ENCODE measurements around the gene PHACTR4. TPM values are rescaled to one million over a fixed set of nuclear protein-coding genes. Genes with fewer than 3 reads are reported as not detected.

PHACTR4 gene
- total and polyA plus RNA-seq, 2 of the 13 experiments (the other 11 are each of a cell fraction or from before 2014, with no cell fraction given) = 13.9 to 17.1 TPM

DNA sequence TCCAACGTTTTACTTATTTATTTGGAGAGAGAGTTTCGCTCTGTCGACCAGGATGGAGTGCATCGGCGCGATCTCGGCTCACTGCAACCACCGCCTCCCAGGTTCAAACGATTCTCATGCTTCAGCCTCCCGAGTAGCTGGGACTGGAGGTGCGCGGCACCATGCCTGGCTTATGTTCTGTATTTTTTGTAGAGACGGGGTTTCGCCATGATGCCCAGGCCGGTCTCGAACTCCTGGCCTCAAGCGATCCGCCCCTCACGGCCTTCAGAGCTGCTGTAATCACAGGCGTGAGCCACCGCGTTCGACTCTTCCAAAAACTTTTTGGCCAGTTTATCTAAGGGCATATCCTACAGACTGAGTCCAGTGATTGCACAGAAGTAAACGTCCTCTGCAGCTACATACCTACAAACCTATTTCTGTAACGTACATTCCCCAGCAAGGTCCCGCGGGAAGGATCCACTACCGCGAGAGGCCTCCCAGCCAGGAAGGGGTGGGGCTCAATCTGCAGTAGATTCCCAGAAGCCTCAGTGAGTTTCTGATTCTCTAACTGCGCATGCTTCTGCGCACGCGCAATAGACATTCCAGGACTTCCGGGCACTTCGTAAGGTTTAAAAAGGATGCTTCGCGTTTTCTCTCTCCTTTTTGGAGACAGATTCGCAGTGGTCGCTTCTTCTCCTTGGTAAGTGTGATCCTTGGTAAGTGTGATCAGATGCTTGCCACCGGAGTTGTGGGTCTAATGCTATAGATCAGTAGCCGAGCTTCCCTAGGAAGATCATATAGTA, 136.1 kb downstream of the PHACTR4 start, which contains the start of gene RCC1 (continued):
- peak; percentile 90; the same call in 1 of the 2 replicates for TF ChIP-seq SPEN (CRISPR knock-in tag; IDR thresholded peaks at IDR 0.05; ENCODE audit: low read depth)
- TF ChIP-seq ZNF30 (CRISPR knock-in tag; IDR thresholded peaks at IDR 0.05) = no peak
- TF ChIP-seq ZNF317 (CRISPR knock-in tag; IDR thresholded peaks at IDR 0.05) = no peak
- peak; percentile 82; the same call in 1 of the 2 replicates for TF ChIP-seq NRL (CRISPR knock-in tag; IDR thresholded peaks at IDR 0.05; ENCODE audit: borderline replicate concordance)
- TF ChIP-seq PAF1 (CRISPR knock-in tag; IDR thresholded peaks at IDR 0.05) = no peak
- TF ChIP-seq ZNF496 (CRISPR knock-in tag; IDR thresholded peaks at IDR 0.05; ENCODE audit: insufficient replicate concordance) = no peak
- TF ChIP-seq GABPB1 (CRISPR knock-in tag; IDR thresholded peaks at IDR 0.05) = peak; percentile 77
- peak; percentile 67 for TF ChIP-seq JUN (CRISPR knock-in tag; IDR thresholded peaks at IDR 0.05)
- no peak for TF ChIP-seq MXD3 (CRISPR knock-in tag; IDR thresholded peaks at IDR 0.05)
- TF ChIP-seq ZNF788 (CRISPR knock-in tag; IDR thresholded peaks at IDR 0.05; ENCODE audit: borderline replicate concordance) = no peak; the same call in 1 of the 2 replicates
- peak; percentile 24; the same call in 1 of the 2 replicates for TF ChIP-seq ZFP1 (CRISPR knock-in tag; IDR thresholded peaks at IDR 0.05)
- TF ChIP-seq POLR2AphosphoS2 (IDR thresholded peaks at IDR 0.05; ENCODE audit: low read depth, low read length) = peak; percentile 96
- TF ChIP-seq DPF2 (CRISPR knock-in tag; IDR thresholded peaks at IDR 0.05; ENCODE audit: borderline replicate concordance, low read depth) = no peak
- TF ChIP-seq NR1H2 (CRISPR knock-in tag; IDR thresholded peaks at IDR 0.05; ENCODE audit: borderline replicate concordance, low read depth) = peak; percentile 52; the same call in 1 of the 2 replicates
- TF ChIP-seq NR2C2 (CRISPR knock-in tag; IDR thresholded peaks at IDR 0.05; ENCODE audit: borderline replicate concordance) = no peak
- no peak; the same call in 1 of the 2 replicates for TF ChIP-seq ZNF280B (CRISPR knock-in tag; IDR thresholded peaks at IDR 0.05; ENCODE audit: borderline replicate concordance)
- peak; percentile 68; the same call in 1 of the 2 replicates for TF ChIP-seq KDM1A (CRISPR knock-in tag; IDR thresholded peaks at IDR 0.05)
- TF ChIP-seq ZIK1 (CRISPR knock-in tag; IDR thresholded peaks at IDR 0.05; ENCODE audit: borderline replicate concordance, low read depth) = no peak; the same call in 1 of the 2 replicates
- no peak for TF ChIP-seq ZNF652 (CRISPR knock-in tag; IDR thresholded peaks at IDR 0.05; ENCODE audit: borderline replicate concordance, low read depth)
- TF ChIP-seq MIER2 (CRISPR knock-in tag; IDR thresholded peaks at IDR 0.05) = peak; percentile 32; the same call in 1 of the 2 replicates
- no peak for TF ChIP-seq HNRNPH1 (optimal IDR thresholded peaks at IDR 0.05; ENCODE audit: low read depth, low read length)
- no peak; the same call in 1 of the 2 replicates for TF ChIP-seq KLF11 (CRISPR knock-in tag; IDR thresholded peaks at IDR 0.05)
- peak; percentile 3; the same call in 1 of the 2 replicates for TF ChIP-seq ZC3H13 (CRISPR knock-in tag; IDR thresholded peaks at IDR 0.05)
- no peak; the same call in 1 of the 2 replicates for TF ChIP-seq RARA (CRISPR knock-in tag; IDR thresholded peaks at IDR 0.05)
- 0 out of 2 replicates have a peak, but pooled peaks have one; percentile 25 for TF ChIP-seq ZNF878 (CRISPR knock-in tag; IDR thresholded peaks at IDR 0.05)
- TF ChIP-seq MEF2D (CRISPR knock-in tag; IDR thresholded peaks at IDR 0.05) = peak; percentile 88; the same call in 1 of the 2 replicates
- TF ChIP-seq ZNF446 (CRISPR knock-in tag; IDR thresholded peaks at IDR 0.05) = no peak
- TF ChIP-seq NFRKB (IDR thresholded peaks at IDR 0.05) = no peak
- no peak for TF ChIP-seq ZNF746 (CRISPR knock-in tag; IDR thresholded peaks at IDR 0.05)
